ENCODE results near the gene KIAA0040.

The KIAA0040 gene

DNA sequence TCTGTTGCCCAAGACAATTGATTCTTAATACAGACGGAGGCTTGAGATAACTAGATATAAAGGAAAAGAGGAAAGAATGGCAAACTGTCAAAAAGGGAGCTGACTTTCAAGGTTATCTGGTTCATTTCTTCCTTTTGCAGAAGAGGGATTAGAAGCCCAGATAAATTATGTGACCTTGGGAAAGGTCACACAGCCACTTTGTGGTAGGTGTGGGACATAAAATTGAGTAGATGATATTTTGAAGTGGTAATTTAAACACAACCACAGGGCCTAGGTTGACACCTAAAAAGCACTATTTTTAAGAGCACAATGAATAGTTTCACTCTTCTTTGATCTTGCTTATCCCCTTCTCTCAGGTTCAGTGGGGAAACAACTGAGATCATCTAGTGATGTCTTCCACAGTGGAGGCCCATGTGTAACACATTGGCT, 16.9 kb upstream of the KIAA0040 start:
- Histone ChIP-seq H3K9me3 (ENCODE audit: control insufficient read depth, insufficient read depth, low read depth, low read length) (no peaks in the 10 kb centered on the region), H3K4me1 (ENCODE audit: control insufficient read depth, insufficient read depth, low read length) (peaks cover 3% of the 10 kb centered on the region; the same call in 1 of the 2 replicates), H3K27ac (ENCODE audit: extremely low read depth, low read depth, low read length) (no peak overlapping the region), H3K36me3 (ENCODE audit: control insufficient read depth in 2 of 2, insufficient read depth in 1 of 2, low read length in 2 of 2) (no peaks in the 10 kb centered on the region), H3K4me3 (ENCODE audit: low read depth, low read length) (no peak overlapping the region)
- ChIA-PET CTCF (interaction anchor here (0.6 to 1.1 kb wide), 3 partner anchors 124 to 234 kb away, joined by 3 to 4 read pairs (median 3); no protein-coding TSS in a partner anchor), POLR2A (no interaction called here)
- TF ChIP-seq ZNF677 (tag by site-specific recombination; IDR thresholded peaks at IDR 0.05), result no peak
- no peak for TF ChIP-seq ZNF16 (tag by site-specific recombination; IDR thresholded peaks at IDR 0.05; ENCODE audit: low read depth)
- TF ChIP-seq ZBTB17 (tag by site-specific recombination; IDR thresholded peaks at IDR 0.05), result 0 out of 2 replicates have a peak, but pooled peaks have one; percentile 29
- TF ChIP-seq HIC1 (tag by site-specific recombination; IDR thresholded peaks at IDR 0.05), result no peak

- no peaks in the 10 kb centered on the region for H3K9me3 ChIP-seq (ENCODE audit: control insufficient read depth, insufficient read depth, low read depth, low read length)
- peak; percentile 79 for TF ChIP-seq SCRT2 (tag by site-specific recombination; IDR thresholded peaks at IDR 0.05)
- TF ChIP-seq ZNF121 (tag by site-specific recombination; IDR thresholded peaks at IDR 0.05), result no peak
- peak; percentile 43; the same call in 1 of the 2 replicates for TF ChIP-seq ZSCAN16 (tag by site-specific recombination; IDR thresholded peaks at IDR 0.05)
- H3K36me3 ChIP-seq (ENCODE audit: control insufficient read depth in 2 of 2, insufficient read depth in 1 of 2, low read length in 2 of 2), result no peaks in the 10 kb centered on the region
- H3K4me1 ChIP-seq (ENCODE audit: control insufficient read depth, insufficient read depth, low read length), result peaks cover 3% of the 10 kb centered on the region; the same call in 1 of the 2 replicates
- H3K27ac ChIP-seq (ENCODE audit: extremely low read depth, low read depth, low read length), result no peak overlapping the region
- no peak overlapping the region for H3K4me3 ChIP-seq (ENCODE audit: low read depth, low read length)
- POLR2A ChIA-PET, result no interaction called here
- CTCF ChIA-PET, result interaction anchor here (0.6 to 1.1 kb wide), 3 partner anchors 124 to 234 kb away, joined by 3 to 4 read pairs (median 3); no protein-coding TSS in a partner anchor
These were observed 16.4 kb upstream of the KIAA0040 start for GRCh38 chr1:175208773-175209492.

- ChIA-PET POLR2A (no interaction called here), CTCF (interaction anchor here (0.6 to 0.8 kb wide), 2 partner anchors 144 to 816 kb away, joined by 3 read pairs; no protein-coding TSS in a partner anchor)
- H3K4me3 ChIP-seq (ENCODE audit: low read depth, low read length), result no peak overlapping the region
- no peaks in the 10 kb centered on the region for H3K36me3 ChIP-seq (ENCODE audit: control insufficient read depth in 2 of 2, insufficient read depth in 1 of 2, low read length in 2 of 2)
- no peaks in the 10 kb centered on the region for H3K9me3 ChIP-seq (ENCODE audit: control insufficient read depth, insufficient read depth, low read depth, low read length)
- peaks cover 3% of the 10 kb centered on the region; the same call in 1 of the 2 replicates for H3K4me1 ChIP-seq (ENCODE audit: control insufficient read depth, insufficient read depth, low read length)
- H3K27ac ChIP-seq (ENCODE audit: extremely low read depth, low read depth, low read length), result no peak overlapping the region
- no peak for TF ChIP-seq ZNF624 (tag by site-specific recombination; IDR thresholded peaks at IDR 0.05)
- peak; percentile 83 for TF ChIP-seq ZNF843 (tag by site-specific recombination; IDR thresholded peaks at IDR 0.05)
- peak; percentile 91 for TF ChIP-seq SP7 (tag by site-specific recombination; IDR thresholded peaks at IDR 0.05)
- no peak for TF ChIP-seq ZNF133 (tag by site-specific recombination; IDR thresholded peaks at IDR 0.05)
- TF ChIP-seq ZBTB8A (tag by site-specific recombination; IDR thresholded peaks at IDR 0.05), result 0 out of 2 replicates have a peak, but pooled peaks have one; percentile 18
- TF ChIP-seq, protein P1, sequence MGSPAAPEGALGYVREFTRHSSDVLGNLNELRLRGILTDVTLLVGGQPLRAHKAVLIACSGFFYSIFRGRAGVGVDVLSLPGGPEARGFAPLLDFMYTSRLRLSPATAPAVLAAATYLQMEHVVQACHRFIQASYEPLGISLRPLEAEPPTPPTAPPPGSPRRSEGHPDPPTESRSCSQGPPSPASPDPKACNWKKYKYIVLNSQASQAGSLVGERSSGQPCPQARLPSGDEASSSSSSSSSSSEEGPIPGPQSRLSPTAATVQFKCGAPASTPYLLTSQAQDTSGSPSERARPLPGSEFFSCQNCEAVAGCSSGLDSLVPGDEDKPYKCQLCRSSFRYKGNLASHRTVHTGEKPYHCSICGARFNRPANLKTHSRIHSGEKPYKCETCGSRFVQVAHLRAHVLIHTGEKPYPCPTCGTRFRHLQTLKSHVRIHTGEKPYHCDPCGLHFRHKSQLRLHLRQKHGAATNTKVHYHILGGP (tag by site-specific recombination; IDR thresholded peaks at IDR 0.05), result 0 out of 2 replicates have a peak, but pooled peaks have one; percentile 22
- TF ChIP-seq ZNF621 (tag by site-specific recombination; IDR thresholded peaks at IDR 0.05), result no peak
- peak; percentile 64 for TF ChIP-seq GFI1B (tag by site-specific recombination; IDR thresholded peaks at IDR 0.05)
- TF ChIP-seq ZNF518A (tag by site-specific recombination; conservative IDR thresholded peaks at IDR 0.05; ENCODE audit: low read depth), result no peak; the same call in 1 of the 2 replicates
- no peak for TF ChIP-seq KLF10 (tag by site-specific recombination; IDR thresholded peaks at IDR 0.05)
- TF ChIP-seq ZSCAN30 (tag by site-specific recombination; IDR thresholded peaks at IDR 0.05), result 0 out of 2 replicates have a peak, but pooled peaks have one; percentile 16
- TF ChIP-seq, protein P2, sequence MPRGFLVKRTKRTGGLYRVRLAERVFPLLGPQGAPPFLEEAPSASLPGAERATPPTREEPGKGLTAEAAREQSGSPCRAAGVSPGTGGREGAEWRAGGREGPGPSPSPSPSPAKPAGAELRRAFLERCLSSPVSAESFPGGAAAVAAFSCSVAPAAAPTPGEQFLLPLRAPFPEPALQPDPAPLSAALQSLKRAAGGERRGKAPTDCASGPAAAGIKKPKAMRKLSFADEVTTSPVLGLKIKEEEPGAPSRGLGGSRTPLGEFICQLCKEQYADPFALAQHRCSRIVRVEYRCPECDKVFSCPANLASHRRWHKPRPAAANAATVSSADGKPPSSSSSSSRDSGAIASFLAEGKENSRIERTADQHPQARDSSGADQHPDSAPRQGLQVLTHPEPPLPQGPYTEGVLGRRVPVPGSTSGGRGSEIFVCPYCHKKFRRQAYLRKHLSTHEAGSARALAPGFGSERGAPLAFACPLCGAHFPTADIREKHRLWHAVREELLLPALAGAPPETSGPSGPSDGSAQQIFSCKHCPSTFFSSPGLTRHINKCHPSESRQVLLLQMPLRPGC (tag by site-specific recombination; IDR thresholded peaks at IDR 0.05), result peak; percentile 77; the same call in 1 of the 2 replicates
- 0 out of 2 replicates have a peak, but pooled peaks have one; percentile 23 for TF ChIP-seq ZNF629 (tag by site-specific recombination; IDR thresholded peaks at IDR 0.05)
These were observed 15.4 kb upstream of the KIAA0040 start for GRCh38 chr1:175207971-175208370.
